Spinal cord (tissue), 10 donors: ENCODE data around the gene CCDC14. TPM values are rescaled to one million over a fixed set of nuclear protein-coding genes. Genes with fewer than 3 reads are reported as not detected.

Experiments used
- DNase-seq, 6 donors: peaks; one replicate each; pipeline versions ENCODE4 v3.0.0 to v3.0.0-alpha.2; 2013 to 2015; ENCODE audit warnings: low spot score in 6 of 6, low read depth in 4 of 6
- H3K27ac ChIP-seq: one replicate; pipeline ENCODE4 v1.5.1; 2013; ENCODE audit warnings: low read depth, low read length, control low read depth
- H3K27me3 ChIP-seq: one replicate; pipeline ENCODE4 v1.6.1; 2013; ENCODE audit warnings: low read length; ENCODE audit not compliant: control insufficient read depth, insufficient read depth
- H3K36me3 ChIP-seq: one replicate; pipeline ENCODE4 v1.6.1; 2013; ENCODE audit warnings: low read length; ENCODE audit not compliant: control insufficient read depth, insufficient read depth
- H3K4me1 ChIP-seq: one replicate; pipeline ENCODE4 v1.6.1; 2013; ENCODE audit warnings: low read length; ENCODE audit not compliant: control insufficient read depth, insufficient read depth
- H3K4me3 ChIP-seq: one replicate; pipeline ENCODE4 v1.5.1; 2013; ENCODE audit warnings: low read depth, low read length, control low read depth
- H3K9me3 ChIP-seq: one replicate; pipeline ENCODE4 v1.6.1; 2013; ENCODE audit warnings: low read length; ENCODE audit not compliant: control insufficient read depth, insufficient read depth
- WGBS: methylation state at CpG from one replicate; pipeline ENCODE4 v1.1.5; 2013; ENCODE audit warnings: missing lambda C conversion rate; ENCODE audit not compliant: insufficient coverage; 5-methylcytosine and 5-hydroxymethylcytosine counted together
- polyA plus RNA-seq, 2 donors: library from polyadenylated mRNA; unstranded; fragments of 120-200 nt; gene quantifications; one replicate each; pipeline ENCODE4 v1.2.1, GENCODE V29; 2013; ENCODE audit not compliant: insufficient read length in 2 of 2
- total RNA-seq, 2 donors: library from RNA; depleted of rRNA in 1 of 2; stranded (reverse); fragments of 120-200 nt in 1 of 2; fragments of >200 nt in 1 of 2; gene quantifications; one replicate each; pipeline versions ENCODE4 v1.2.3 to v1.2.4, GENCODE V29; 2013 to 2014
- donor health status: healthy.

CCDC14 gene
- total and polyA plus RNA-seq, 4 donors = 66.4 to 94.6 (median 79.6) TPM

DNA sequence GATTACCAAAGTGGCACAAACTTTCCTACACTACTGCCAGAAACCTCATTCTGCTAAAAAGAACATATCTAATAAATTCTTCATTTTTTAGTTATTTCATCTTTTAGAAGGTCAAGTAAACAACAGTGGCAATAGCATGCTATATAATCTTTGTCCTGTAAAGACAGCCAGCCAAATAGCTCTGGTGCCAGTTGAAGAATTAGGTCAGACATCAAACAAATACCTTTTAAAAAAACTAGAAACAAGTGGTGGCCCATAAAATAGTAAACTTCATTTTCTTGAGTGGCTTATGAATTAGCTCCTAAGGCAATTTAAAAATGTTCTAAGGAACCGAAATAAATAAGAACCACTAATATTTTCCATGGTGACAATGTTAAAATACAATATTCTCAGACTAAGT lies 19.5 kb downstream of the CCDC14 start:
- Histone ChIP-seq H3K27me3 (no peaks in the 10 kb centered on the region), H3K4me1 (no peaks in the 10 kb centered on the region), H3K4me3 (no peak overlapping the region), H3K27ac (no peak overlapping the region), H3K36me3 (peaks cover 3% of the 10 kb centered on the region), H3K9me3 (no peaks in the 10 kb centered on the region)
- DNase-seq = no peak
- no CpG with 5 or more reads among the region's 1 CpG for WGBS

DNA sequence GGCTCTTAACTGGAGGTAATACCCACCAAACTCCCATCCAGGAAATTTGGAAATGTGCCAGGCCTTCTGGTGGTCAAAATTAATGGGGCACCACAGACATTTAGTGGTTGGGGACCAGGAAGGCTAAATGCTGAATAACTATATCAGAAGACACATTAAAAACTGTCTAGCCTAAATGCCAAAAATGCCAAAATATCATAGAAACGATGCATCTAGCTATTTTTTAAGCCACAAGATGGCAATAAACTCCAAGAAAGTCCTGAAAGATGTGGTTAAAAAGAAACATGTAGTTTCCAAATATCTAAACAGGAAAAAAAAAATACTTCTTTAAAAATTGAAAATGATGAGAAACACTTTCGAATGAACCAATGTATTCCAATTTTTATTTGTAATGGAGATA lies 19.9 kb downstream of the CCDC14 start:
- H3K27ac ChIP-seq = no peak overlapping the region
- H3K27me3 ChIP-seq = no peaks in the 10 kb centered on the region
- H3K4me3 ChIP-seq = no peak overlapping the region
- no peaks in the 10 kb centered on the region for H3K9me3 ChIP-seq
- peak in 2 of 6 donors; percentile 37 to 57 for DNase-seq
- no peaks in the 10 kb centered on the region for H3K4me1 ChIP-seq
- peaks cover 3% of the 10 kb centered on the region for H3K36me3 ChIP-seq
- WGBS = no CpG with 5 or more reads among the region's 2 CpGs

DNA sequence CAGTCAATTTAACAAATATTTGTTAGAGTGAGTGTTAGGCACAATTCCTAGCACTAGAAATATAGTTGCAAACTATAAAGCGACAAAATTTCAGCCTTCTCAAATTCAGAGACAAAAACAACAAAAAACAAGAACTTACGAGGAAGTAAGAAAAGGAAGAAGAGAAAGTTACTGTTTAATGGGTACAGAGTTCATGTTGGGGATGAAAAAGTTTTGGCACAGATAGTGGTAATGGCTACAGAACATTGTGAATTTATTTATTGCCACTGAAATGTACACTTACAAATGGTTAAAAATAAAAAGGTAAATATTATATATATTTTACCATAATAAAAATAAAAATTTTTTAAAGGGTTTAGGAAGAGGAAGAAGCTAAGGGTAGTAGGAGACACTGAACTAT lies 21.3 kb downstream of the CCDC14 start:
- Histone ChIP-seq H3K9me3 (no peaks in the 10 kb centered on the region), H3K4me3 (no peak overlapping the region), H3K36me3 (peaks cover 3% of the 10 kb centered on the region), H3K27me3 (no peaks in the 10 kb centered on the region), H3K4me1 (no peaks in the 10 kb centered on the region), H3K27ac (no peak overlapping the region)
- no CpG with 5 or more reads among the region's 2 CpGs for WGBS
- DNase-seq = no peak

DNA sequence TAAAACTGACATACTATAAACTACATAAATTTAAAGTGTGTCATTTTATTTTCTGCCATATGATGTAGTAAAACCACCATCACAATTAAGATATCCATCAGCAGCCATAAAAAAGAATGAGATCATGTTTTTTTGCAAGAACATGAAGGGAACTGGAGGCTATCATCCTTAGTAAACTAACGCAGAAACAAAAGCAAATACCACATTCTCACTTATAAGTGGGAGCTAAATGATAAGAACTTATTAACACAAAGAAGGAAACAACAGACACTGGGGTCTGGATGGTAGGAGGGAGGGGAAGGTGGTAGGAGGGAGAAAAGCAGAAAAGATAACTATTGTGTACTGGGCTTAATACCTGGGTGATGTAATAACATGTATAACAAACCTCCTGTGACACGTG lies 24.6 kb downstream of the CCDC14 start:
- no peaks in the 10 kb centered on the region for H3K9me3 ChIP-seq
- DNase-seq = no peak
- no peak overlapping the region for H3K4me3 ChIP-seq
- H3K27me3 ChIP-seq = no peaks in the 10 kb centered on the region
- 80% methylated on average over 1 of the region's 2 CpGs for WGBS
- no peak overlapping the region for H3K27ac ChIP-seq
- no peaks in the 10 kb centered on the region for H3K4me1 ChIP-seq
- peaks cover 7% of the 10 kb centered on the region for H3K36me3 ChIP-seq

DNA sequence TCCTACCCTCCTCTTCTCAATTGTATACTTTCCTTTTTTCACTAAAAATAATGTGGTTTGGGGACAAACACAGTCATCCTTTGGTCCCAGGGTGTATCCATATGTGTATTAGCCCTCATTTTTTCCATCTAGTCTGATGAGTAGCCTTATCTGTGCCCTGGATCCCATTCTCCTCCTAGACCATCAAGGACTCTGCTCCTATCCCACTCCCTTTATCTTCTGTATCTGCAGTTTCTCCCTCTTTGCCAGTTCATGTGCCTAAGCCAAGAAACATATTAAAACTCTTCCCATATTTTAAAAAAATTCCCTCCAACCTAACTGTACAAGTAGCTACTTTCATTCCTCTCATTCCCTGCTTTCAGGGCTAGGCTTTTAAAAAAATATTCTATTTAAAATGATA lies 25.2 kb downstream of the CCDC14 start:
- H3K27me3 ChIP-seq = no peaks in the 10 kb centered on the region

DNA sequence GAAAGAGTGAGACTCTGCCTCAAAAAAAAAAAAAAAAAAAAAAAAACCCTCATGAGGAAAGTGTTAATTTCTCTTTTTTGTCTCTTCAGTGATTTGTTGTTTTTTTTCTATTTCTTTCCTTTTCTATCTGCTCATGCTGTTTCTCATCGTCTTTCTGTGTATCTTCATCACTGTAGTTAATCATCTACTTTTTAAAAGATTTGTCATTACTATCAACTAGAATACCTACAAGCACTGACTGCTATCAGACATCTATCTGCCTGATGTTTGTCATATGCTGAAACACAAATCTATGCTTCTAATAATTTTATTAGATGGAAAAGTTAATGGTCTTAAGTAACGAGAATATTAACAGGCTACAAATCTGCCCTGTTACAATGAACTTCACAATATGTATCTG lies 26.8 kb downstream of the CCDC14 start:
- H3K4me1 ChIP-seq = no peaks in the 10 kb centered on the region
- no peak overlapping the region for H3K27ac ChIP-seq
- H3K36me3 ChIP-seq = peaks cover 11% of the 10 kb centered on the region
- H3K27me3 ChIP-seq = no peaks in the 10 kb centered on the region
- no peak for DNase-seq
- no peak overlapping the region for H3K4me3 ChIP-seq
- WGBS = 100% methylated on average over 1 of the region's 2 CpGs
- no peaks in the 10 kb centered on the region for H3K9me3 ChIP-seq

More for the DNA sequence above, 25.2 kb downstream of the CCDC14 start:
- H3K27ac ChIP-seq = no peak overlapping the region
- H3K9me3 ChIP-seq = no peaks in the 10 kb centered on the region
- no peak for DNase-seq
- H3K4me3 ChIP-seq = no peak overlapping the region
- H3K36me3 ChIP-seq = peaks cover 7% of the 10 kb centered on the region
- no peaks in the 10 kb centered on the region for H3K4me1 ChIP-seq

DNA sequence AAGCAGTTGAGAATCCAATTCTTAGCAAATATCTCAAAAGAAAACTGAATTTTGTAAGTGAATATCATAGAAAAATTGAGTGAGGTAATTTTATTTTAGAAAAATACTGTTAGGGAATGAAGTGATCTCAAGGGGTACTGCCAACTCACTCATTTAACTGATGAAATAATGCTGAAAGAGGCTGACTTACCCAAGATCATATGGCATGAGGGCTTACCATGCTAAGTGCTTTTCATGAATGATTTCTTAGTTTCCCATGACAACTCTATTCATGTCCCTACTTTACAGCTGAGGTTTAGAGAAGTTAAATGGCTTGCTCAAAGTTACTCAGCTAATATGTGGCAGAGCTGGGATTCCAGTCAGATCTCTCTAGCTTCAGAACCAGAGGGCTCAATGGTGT lies 30.6 kb downstream of the CCDC14 start:
- Histone ChIP-seq H3K27ac (no peak overlapping the region), H3K27me3 (no peaks in the 10 kb centered on the region), H3K9me3 (no peaks in the 10 kb centered on the region), H3K36me3 (peaks cover 13% of the 10 kb centered on the region), H3K4me3 (no peak overlapping the region), H3K4me1 (no peaks in the 10 kb centered on the region)
- no peak for DNase-seq

DNA sequence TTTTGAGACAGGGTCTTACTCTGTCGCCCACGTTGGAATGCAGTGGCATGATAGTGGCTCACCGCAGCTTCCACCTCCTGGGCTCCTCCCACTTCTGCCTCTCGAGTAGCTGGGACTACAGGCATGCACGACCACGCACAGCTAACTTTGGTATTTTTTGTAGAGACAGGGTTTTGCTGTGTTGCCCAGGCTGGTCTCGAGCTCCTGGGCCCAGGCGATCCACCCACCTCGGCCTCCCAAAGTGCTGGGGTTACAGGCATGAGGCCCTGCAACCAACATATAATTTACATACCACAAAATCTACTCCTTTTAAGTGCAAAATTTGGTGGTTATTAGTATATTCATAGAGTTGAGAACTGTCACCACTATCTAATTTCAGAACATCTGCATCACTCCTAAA lies 31.7 kb downstream of the CCDC14 start:
- Histone ChIP-seq H3K9me3 (no peaks in the 10 kb centered on the region), H3K4me1 (no peaks in the 10 kb centered on the region), H3K36me3 (peaks cover 15% of the 10 kb centered on the region), H3K27ac (no peak overlapping the region), H3K4me3 (no peak overlapping the region), H3K27me3 (no peaks in the 10 kb centered on the region)
- no peak for DNase-seq
- WGBS = 90% methylated on average over 4 of the region's 9 CpGs

DNA sequence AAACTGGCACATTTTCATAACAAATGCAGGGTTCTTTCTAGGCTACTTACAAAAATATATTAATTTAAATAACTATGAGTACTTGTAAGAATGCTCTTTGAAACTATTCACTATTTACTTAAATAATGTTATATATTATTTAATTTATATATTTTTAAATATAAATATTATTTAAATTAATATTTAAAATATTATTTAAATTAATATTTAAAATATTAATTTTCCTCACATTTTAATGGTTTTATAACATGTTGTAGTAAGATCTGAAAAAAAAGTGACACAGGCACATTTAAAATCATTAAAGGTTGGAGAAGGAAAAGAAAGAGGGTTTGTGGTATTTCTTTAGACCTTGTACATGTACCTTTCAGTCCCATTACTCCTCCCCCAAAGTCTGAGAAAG lies 34.6 kb downstream of the CCDC14 start:
- Histone ChIP-seq H3K4me1 (no peaks in the 10 kb centered on the region), H3K27me3 (no peaks in the 10 kb centered on the region), H3K9me3 (peaks cover 4% of the 10 kb centered on the region), H3K36me3 (peaks cover 8% of the 10 kb centered on the region), H3K27ac (no peak overlapping the region), H3K4me3 (no peak overlapping the region)
- DNase-seq = no peak

DNA sequence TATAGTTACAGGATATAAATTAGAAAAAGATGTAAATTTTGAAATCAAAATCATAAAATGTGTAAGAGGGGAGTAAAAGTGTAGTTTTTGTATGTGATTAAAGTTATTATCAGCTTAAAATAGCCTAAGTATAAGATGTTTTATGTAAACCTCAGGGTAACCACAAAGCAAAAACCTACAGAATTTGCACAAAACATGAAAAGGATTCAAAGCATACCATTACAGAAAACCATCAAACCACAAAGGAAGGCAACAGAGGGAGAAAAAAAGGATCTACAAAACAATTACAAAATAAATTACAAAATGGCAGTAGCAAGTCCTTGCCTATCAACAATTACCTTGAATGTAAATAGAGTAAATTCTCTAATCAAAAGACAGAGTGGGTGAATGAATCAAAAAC lies 40.2 kb downstream of the CCDC14 start:
- H3K36me3 ChIP-seq = peaks cover 7% of the 10 kb centered on the region
- no peaks in the 10 kb centered on the region for H3K4me1 ChIP-seq
- DNase-seq = no peak
- H3K9me3 ChIP-seq = peaks cover 7% of the 10 kb centered on the region
- H3K4me3 ChIP-seq = no peak overlapping the region
- no peaks in the 10 kb centered on the region for H3K27me3 ChIP-seq
- H3K27ac ChIP-seq = no peak overlapping the region

DNA sequence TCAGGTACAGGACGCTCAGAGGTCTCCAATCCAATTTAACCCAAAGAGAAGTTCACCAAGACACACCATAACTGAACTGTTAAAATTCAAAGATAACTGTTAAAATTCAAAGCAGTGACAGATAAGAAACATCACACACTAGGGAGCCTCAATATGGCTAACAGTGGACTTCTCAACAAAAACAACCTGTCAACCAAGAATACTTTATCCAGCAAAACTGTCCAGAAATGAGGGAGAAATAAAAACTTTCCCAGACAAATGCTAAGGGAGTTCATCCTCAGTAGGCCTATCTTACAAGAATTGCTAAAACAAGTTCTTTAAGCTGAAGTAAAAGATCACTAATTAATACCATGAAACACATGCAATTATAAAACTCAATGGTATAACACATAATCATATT lies 40.6 kb downstream of the CCDC14 start:
- H3K9me3 ChIP-seq = peaks cover 7% of the 10 kb centered on the region
- no peak for DNase-seq
- H3K36me3 ChIP-seq = peaks cover 5% of the 10 kb centered on the region
- H3K4me3 ChIP-seq = no peak overlapping the region
- WGBS = 100% methylated on average over 1 of the region's 1 CpG
- no peaks in the 10 kb centered on the region for H3K27me3 ChIP-seq
- no peaks in the 10 kb centered on the region for H3K4me1 ChIP-seq
- no peak overlapping the region for H3K27ac ChIP-seq
